Mucosa of rectum (tissue), 2 donors: ENCODE measurements around the gene DNM2.
A peak's percentile ranks its signal among the peaks of the same experiment; 100 is the strongest.

Source experiments
- H3K27ac ChIP-seq, 2 donors: one replicate each; pipeline ENCODE4 v1.7.0; 2013; ENCODE audit warnings: inconsistent platforms in 2 of 2, low read depth in 2 of 2, low read length in 2 of 2
- H3K27me3 ChIP-seq, 2 donors: one replicate each; pipeline ENCODE4 v1.7.0; 2013; ENCODE audit warnings: low read length in 2 of 2; ENCODE audit not compliant: control insufficient read depth in 2 of 2, insufficient read depth in 2 of 2
- H3K36me3 ChIP-seq, 2 donors: one replicate each; pipeline ENCODE4 v1.7.0; 2013; ENCODE audit warnings: low read length in 2 of 2; ENCODE audit not compliant: control insufficient read depth in 2 of 2, insufficient read depth in 2 of 2
- H3K4me1 ChIP-seq, 2 donors: one replicate each; pipeline ENCODE4 v1.7.0; 2013; ENCODE audit warnings: low read length in 2 of 2, mild to moderate bottlenecking in 1 of 2; ENCODE audit not compliant: control insufficient read depth in 2 of 2, insufficient read depth in 2 of 2
- H3K4me3 ChIP-seq, 2 donors: one replicate each; pipeline ENCODE4 v1.7.0; 2013; ENCODE audit warnings: low read length in 2 of 2
- H3K9ac ChIP-seq, 2 donors: one replicate each; pipeline ENCODE4 v1.7.0; 2013; ENCODE audit warnings: low read length in 2 of 2, low read depth in 1 of 2, mild to moderate bottlenecking in 1 of 2
- H3K9me3 ChIP-seq, 2 donors: one replicate each; pipeline ENCODE4 v1.7.0; 2013; ENCODE audit warnings: low read length in 2 of 2; ENCODE audit not compliant: control insufficient read depth in 2 of 2
- donor health status: healthy.
- donor health status: Normal muscosa, but diverticular disease.

The DNM2 gene

GRCh38 chr19:10688545-10689280 lies 29.2 kb upstream of the DNM2 start:
- no peaks in the 10 kb centered on the region for H3K4me1 ChIP-seq
- H3K27me3 ChIP-seq = no peaks in the 10 kb centered on the region
- H3K9me3 ChIP-seq = no peaks in the 10 kb centered on the region
- no peak overlapping the region for H3K9ac ChIP-seq
- no peak overlapping the region for H3K4me3 ChIP-seq
- no peak overlapping the region for H3K27ac ChIP-seq
- H3K36me3 ChIP-seq = peaks cover 66 to 75% of the 10 kb centered on the region in 2 donors

DNA sequence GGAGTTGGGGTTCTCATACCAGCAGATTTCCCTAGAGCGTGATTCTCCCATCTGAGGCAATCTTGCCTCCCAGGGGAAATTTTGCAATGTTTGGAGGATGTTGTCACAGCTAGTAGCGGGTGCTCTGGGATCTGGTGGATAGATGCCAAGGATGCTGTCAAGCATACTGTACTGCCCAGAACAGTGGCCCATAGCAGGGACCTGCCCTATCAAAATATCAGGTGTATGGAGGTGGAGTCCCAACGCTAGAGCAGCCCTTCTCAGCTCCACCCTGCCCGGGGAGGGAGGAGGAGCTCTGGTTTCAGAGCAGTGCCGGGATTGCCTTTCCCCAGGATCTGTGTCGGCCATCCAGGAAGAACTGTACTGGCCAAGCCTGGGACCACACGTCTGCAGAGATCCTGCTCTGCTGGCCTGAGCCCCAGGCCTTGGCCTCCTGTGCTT lies 27.5 kb upstream of the DNM2 start:
- Histone ChIP-seq H3K4me1 (peaks cover 2 to 4% of the 10 kb centered on the region in 2 donors), H3K9ac (no peak overlapping the region), H3K4me3 (no peak overlapping the region), H3K36me3 (peaks cover 53 to 58% of the 10 kb centered on the region in 2 donors), H3K9me3 (no peaks in the 10 kb centered on the region), H3K27me3 (no peaks in the 10 kb centered on the region), H3K27ac (no peak overlapping the region)

DNA sequence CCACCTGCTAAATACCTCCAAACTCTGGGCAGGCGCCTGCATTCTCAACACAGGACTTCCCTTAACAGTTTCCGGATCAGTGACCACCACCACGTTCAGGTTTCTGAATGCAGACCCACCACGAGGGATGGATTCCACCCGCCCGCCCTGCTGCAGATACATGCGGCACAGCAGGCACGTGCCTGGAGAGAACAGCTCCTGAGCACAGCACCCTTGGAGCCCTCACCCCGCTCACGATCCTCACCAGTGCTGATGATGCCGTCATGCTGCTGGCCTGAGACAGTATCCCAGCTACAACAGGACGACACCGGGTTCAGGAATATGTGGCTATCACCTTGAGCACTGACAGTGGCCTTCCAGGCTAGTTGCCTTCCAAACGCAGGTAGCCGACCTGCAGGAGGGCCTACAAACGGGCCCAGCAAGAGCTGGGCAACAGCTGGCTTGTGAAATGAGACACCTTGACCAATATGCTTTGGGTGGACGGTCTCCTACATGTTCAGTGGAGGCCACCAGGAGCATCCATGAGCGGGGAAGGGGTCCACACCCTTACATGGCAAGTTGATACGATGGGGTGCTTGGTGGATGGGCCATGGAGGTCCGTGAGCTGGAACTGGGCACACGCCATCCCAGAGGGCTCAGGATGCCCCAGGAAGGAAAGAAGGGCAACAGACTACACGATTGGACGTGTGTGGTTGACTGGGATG lies 26.5 kb upstream of the DNM2 start:
- peaks cover 51 to 55% of the 10 kb centered on the region in 2 donors for H3K36me3 ChIP-seq
- H3K27ac ChIP-seq = no peak overlapping the region
- peaks cover 5 to 7% of the 10 kb centered on the region in 2 donors for H3K4me1 ChIP-seq
- no peak overlapping the region for H3K4me3 ChIP-seq
- H3K9me3 ChIP-seq = no peaks in the 10 kb centered on the region
- no peak overlapping the region for H3K9ac ChIP-seq
- H3K27me3 ChIP-seq = no peaks in the 10 kb centered on the region

DNA sequence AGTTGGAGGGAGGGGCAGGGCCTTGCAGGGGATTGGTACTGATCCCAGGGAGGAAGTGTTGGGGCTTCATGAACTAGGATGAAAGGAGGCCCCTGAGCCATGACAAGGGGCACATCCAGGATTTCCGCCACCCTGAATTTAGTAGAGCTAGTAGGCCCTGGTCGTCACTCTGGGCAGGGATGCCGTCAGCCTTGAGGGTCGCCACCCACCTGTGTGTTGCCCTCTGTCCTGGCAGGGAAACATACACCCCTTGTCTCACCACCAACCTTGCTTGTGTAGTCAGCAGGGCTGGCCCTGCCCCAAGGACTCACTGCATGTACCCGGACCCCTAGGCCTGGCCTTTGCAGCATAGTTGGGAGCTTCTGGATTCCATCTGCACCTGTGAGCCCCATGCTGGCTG lies 26.0 kb upstream of the DNM2 start:
- Histone ChIP-seq H3K36me3 (peaks cover 45 to 50% of the 10 kb centered on the region in 2 donors), H3K27ac (no peak overlapping the region)

GRCh38 chr19:10692673-10693264 lies 25.1 kb upstream of the DNM2 start:
- H3K36me3 ChIP-seq = peaks cover 38 to 43% of the 10 kb centered on the region in 2 donors
- peaks cover 5 to 7% of the 10 kb centered on the region in 2 donors for H3K4me1 ChIP-seq
- no peak overlapping the region for H3K27ac ChIP-seq
- no peaks in the 10 kb centered on the region for H3K27me3 ChIP-seq
- no peaks in the 10 kb centered on the region for H3K9me3 ChIP-seq
- no peak overlapping the region for H3K9ac ChIP-seq
- no peak overlapping the region for H3K4me3 ChIP-seq

More for the DNA sequence above, 26.0 kb upstream of the DNM2 start:
- Histone ChIP-seq H3K27me3 (no peaks in the 10 kb centered on the region), H3K9ac (no peak overlapping the region), H3K4me1 (peaks cover 5 to 7% of the 10 kb centered on the region in 2 donors), H3K9me3 (no peaks in the 10 kb centered on the region), H3K4me3 (no peak overlapping the region)

DNA sequence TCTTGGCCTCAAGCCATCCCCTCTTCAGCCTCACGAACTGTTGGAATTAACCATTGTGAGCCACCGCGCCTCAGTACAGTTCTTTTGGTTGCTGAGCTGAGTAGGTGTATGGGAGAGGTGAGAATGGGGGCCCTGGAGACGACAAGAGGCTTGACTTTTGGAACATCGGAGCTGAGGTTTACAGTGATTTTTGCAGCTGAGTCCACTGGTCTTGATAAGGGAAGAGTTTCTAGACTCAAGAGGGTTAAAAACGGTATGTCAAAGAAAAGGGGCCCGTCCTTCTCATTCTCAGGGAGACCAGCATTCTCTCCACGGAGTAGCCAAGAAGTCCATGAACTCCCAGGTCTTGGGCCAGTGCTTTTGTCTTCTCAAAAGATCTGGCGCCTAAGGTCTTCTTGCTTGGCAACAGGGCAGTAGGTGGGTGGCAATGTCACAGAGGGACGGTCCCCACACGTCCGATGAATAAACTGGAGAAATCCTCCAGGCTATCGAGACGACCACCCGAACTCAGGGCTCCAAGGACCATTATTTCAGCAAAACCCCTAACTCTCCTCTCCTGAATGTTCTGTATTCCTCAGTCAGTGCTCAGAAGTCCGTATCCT lies 23.1 kb upstream of the DNM2 start:
- H3K4me1 ChIP-seq = peaks cover 5 to 7% of the 10 kb centered on the region in 2 donors
- H3K27me3 ChIP-seq = no peaks in the 10 kb centered on the region
- H3K9me3 ChIP-seq = no peaks in the 10 kb centered on the region
- no peak overlapping the region for H3K27ac ChIP-seq
- no peak overlapping the region for H3K4me3 ChIP-seq
- H3K9ac ChIP-seq = no peak overlapping the region
- H3K36me3 ChIP-seq = peaks cover 25% of the 10 kb centered on the region in 2 donors

DNA sequence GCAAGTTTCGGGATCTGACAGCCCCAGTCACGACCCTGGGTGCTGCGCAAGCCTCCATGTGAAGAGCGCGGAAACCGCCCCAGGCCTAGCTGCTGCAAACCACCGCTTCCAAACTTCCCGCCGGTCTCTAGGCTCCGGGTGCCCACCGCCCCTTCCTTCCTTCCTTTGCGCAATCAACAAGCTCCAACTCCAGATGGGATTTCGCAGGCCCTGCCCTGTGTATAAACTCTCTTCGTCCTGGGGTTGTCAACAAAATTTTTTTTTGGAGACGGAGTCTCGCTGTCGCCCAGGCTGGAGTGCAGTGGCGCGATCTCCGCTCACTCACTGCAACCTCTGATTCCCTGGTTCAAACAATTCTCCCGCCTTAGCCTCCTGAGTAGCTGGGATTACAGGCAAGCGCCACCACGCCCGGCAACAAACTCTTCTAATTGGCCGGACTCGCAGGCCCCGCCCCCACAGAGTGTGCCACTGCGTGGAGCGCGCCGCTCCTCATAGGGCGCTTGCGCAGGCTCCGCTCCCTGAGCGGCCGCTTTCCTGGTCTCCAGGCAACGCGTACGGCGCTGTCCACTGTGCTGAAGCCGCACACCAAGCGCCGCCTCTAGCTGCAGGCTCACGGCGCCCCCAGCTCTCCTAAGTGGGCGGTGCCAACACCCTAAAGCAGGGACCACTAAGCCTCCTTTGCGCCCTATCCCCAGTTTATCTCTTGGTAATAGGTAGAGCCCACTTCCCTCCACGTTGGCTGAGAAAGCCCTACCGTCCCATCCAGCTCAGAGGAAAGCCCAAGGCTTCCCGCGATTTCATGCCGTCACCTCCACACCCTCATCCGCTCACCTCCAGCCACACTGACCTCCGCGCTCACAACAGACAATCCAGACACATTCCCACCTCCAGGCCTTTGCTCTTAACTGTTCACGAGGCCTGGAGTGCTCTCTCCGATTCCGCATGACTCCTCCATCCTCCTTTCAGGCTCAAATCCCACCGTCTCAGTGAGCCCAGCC lies 22.2 kb upstream of the DNM2 start:
- peak overlapping the region in 1 of 2 donors; percentile 44 for H3K4me3 ChIP-seq
- H3K36me3 ChIP-seq = peaks cover 18% of the 10 kb centered on the region in 2 donors
- H3K27ac ChIP-seq = no peak overlapping the region
- no peaks in the 10 kb centered on the region for H3K27me3 ChIP-seq
- no peak overlapping the region for H3K9ac ChIP-seq
- H3K4me1 ChIP-seq = peaks cover 5 to 7% of the 10 kb centered on the region in 2 donors
- H3K9me3 ChIP-seq = no peaks in the 10 kb centered on the region

DNA sequence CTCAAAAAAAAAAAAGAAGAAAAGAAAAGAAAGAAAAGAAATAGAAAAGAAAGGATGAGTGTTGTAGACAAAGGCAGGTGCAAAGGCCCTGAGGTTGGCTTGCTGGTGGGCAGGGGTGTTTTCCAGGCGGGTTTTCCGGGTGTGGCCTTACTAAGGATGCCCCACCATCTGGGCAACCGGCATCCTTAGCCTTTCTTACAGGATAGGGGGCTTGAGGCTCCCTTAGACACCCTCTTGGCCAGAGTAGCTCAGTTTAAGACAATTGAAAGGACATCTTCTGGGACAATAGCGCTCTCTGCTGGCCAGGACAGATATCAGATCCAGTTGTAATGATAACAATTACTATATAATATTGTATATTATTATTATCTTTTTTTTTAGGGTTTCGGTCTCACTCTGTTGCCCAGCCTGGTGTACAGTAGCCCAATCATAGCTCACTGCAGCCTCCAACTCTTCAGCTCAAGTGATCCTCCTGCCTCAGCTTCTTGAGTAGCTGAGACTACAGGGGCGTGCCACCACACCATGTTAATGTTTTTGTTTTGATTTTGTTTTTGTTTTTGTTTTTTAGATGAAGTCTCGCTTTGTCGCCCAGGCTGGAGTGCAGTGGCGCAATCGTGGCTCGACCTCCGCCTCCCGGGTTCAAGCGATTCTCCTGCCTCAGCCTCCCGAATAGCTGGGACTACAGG lies 18.1 kb upstream of the DNM2 start:
- no peak overlapping the region for H3K9ac ChIP-seq

More for the DNA sequence above, 18.1 kb upstream of the DNM2 start:
- Histone ChIP-seq H3K9me3 (no peaks in the 10 kb centered on the region), H3K27me3 (no peaks in the 10 kb centered on the region), H3K27ac (no peak overlapping the region), H3K4me1 (peaks cover 10 to 17% of the 10 kb centered on the region in 2 donors), H3K36me3 (no peaks in the 10 kb centered on the region), H3K4me3 (no peak overlapping the region)
